A673 (cell line): ENCODE measurements around the gene GABRB3.

ENCODE experiments used
- CTCF ChIP-seq: fragments of 300-800, 200-600 bp; sonication (generic); conservative IDR thresholded peaks from 2 replicates; pipeline ENCODE4 v1.5.1; 2017; ENCODE audit warnings: low read depth, mild to moderate bottlenecking, antibody characterized with exemption, low read length, moderate library complexity, mixed read lengths
- EZH2 ChIP-seq: fragments of 200-600 bp; sonication (generic); IDR thresholded peaks from 2 replicates; pipeline ENCODE4 v1.6.1; 2017; ENCODE audit warnings: borderline replicate concordance, low read depth, mild to moderate bottlenecking, mixed read lengths, antibody characterized with exemption, low read length; ENCODE audit not compliant: poor library complexity, severe bottlenecking

- no peak for TF ChIP-seq EZH2
- TF ChIP-seq CTCF: no peak
Measured at GRCh38 chr15:26731965-26732364, 40.9 kb downstream of the GABRB3 start.
